HG03045 (cell line): ENCODE measurements around the gene BMS1.
"Not testable (repeated sequence)": the region's sequence is repeated elsewhere in the genome, so short reads cannot be mapped to it uniquely, and the experiment has no call there.

Source experiments
- ATAC-seq: cut with Tn5 transposase; IDR thresholded peaks from one replicate; pipeline ENCODE4 v1.9.1; 2021; ENCODE audit warnings: mild to moderate bottlenecking, moderate library complexity; ENCODE audit not compliant: unreplicated experiment

BMS1 gene

DNA sequence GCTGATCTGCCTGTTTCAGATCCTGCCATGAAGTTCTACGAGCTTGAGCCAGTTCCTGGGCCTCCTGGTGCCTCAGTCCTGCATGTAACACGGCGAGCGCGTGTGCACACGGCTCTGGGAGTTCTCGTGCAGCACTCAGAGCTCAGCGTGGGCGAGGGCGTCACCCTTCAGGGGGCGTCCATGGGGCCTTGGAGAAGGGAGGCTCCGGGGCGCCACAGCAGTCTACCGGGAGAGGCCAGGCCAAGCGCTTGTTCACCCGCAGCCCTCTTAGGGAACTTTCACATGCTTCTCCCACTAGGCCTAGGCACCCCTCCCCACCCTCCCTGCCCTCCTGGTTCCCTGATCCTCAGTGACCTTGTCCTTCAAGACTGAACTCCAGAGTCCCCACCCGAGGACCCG is 83.1 kb downstream of the BMS1 start:
- no peak for ATAC-seq

DNA sequence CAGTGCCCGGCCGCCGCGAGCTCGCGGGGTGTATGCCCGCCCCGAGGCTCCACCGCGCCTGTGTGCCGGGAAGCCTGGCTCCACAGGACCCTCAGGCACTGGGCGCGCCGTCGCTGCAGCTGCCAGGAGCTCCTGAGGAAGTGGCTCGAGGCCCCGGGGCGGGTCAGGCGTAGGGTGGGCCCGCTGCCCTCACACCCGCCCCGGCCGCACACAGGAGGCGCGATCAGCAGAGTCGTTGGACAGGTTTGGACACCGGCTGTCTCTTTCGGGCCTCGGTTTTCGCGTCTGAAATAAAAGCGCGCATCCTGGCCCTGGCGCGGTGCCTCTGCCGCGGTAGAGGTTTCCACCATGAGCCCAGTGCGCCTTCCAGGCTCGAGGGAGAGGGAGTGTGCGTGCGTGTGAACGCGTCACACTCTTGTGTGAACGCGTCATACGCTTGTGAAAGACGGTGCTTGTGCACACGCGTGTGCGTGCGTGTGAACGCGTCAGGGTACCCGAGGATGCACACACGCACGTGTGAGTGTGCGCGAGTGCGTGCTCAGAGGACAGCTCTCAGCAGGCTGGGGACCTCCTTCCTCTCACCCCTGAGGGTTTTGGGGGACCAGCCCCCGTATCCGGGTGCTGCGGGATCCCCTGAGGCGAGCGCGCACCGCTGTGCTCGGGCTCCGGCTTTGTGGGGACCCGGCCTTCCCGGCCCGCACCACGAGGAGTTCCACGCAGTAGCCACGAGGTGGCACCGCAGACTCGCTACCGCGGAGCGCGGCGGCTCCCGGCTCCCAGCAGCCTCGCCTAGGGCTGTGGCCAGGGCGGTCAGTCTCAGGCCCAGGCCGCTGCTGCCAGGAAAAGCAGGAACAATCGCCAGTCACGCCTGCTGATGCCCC is 83.8 kb downstream of the BMS1 start:
- no peak for ATAC-seq

DNA sequence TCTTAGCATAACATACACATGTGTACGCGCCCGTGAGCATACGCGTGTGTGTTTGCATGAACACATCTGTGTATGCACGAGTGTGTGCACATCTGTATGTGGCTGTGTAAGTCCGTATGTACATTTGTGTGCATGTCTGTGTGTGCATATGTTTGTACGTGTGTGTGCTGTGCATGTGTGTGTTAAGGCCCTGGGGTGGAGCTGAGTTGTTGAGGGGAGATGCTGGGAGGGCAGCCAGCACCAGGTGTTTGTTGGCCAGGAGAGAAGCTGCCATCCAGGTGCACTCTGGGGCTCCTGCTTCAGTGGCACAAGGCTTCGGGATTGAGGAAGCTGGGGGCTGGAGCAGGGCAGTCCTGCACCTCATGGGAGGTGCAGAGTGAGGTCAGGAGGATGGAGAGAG is 85.0 kb downstream of the BMS1 start:
- no peak for ATAC-seq

DNA sequence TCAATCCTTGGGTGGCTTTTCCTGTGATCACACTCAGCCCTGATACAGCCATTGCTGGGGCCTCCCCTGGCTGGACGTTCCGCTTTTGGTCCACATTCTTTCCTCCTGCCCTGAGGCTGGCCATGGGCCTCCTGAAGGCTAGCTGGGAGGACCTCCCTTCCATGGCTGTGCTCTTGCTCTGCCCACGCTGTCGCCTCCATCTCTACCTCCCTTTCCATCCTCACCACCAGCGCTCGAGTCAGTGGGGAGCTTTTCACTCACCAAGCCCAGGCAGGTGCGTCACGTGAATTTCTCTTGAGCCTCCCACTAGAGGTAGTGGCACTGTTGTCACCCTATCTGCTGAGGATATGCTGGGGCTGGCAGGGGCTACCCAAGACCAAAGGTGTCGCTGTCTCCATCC is 85.9 kb downstream of the BMS1 start:
- ATAC-seq, result no peak

DNA sequence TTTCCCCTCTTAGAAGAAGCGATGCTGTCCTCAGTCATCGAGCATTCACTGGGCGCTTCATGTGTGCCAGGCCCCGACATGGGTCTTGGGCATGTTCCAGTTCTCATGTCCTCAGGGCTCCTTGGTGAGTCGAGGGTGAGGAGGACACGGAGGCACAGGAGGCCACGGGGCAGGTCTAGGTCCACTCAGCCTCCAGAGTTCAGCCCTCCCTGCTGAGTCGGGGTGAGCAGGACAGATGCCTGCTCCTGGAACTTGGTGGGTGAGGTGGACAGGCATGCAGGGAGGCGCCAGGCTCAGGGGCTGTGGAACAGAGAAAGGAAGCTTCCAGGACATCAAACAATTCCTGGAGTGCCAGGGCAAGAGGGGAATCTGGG is 87.4 kb downstream of the BMS1 start:
- ATAC-seq, result no peak

DNA sequence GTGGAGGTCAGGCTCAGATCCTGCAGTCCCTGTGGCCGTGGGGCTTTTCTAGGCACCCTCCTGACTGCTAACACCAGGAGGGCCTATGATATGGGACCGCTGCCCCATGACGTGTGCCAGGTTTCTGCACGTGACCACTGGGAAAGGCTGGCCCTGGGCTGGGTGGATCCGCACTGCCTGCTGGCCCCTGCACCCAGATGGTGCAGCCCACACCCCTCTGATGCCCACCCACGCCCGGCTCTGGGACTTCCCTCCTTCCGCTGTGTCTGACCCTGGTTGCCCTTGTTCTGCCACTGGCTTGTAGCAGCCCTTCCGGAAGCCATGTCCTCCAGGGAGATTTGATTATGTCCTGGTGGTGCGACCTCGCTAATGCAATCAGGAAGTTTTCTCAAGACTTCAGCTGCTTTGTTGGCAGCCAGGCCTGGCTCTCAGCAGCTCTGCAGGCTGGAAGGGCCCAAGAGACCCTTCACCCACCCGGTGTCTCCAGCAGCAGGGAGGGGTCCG is 88.6 kb downstream of the BMS1 start:
- ATAC-seq, result not testable (repeated sequence)

DNA sequence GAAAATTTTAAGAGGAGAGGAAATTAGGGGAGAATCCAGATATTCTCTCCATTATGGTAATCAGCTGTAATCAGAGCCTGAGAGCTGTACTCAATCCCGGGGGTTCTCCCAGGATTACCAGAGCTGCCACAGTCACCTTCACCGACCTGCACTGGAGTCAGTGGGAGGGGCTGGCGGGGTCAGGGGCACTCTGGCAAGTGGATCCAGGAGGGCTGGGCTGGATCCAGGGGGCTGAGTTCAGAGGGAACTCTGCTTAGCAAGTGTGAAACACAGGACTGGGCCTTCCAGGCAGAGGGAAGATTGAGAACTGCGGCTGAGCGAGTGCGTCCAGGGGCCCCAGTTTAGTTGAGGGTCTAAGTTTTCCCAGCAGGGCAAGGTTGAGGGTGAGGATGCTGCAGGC is 89.2 kb downstream of the BMS1 start:
- no peak for ATAC-seq

DNA sequence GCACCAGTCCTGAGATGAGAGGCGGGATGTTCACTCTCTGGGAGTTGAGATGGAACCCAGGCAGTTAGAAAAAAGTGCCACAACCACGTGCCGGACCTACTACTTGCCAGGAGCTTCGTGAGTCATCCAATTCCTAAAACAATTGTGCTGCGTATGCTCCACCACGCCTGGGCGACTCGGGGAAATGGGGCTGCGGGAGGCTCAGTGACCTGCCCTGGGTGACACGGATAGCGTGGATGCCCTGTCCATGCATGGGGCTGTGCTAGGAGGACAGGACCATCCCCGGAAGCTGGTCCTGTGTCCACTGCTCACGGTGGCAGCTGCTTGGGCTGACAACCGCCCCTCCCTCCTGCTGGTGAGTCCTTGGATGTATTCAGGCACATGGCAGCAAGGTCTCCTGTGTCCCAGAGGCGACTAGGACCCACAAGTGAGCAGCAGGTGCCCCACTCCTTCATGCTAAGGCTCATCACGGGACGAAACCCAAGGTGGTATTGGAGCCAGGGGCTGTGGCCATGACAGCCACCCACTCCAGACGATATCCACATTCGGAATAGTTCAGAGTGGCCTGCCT is 90.4 kb downstream of the BMS1 start:
- ATAC-seq, result no peak

DNA sequence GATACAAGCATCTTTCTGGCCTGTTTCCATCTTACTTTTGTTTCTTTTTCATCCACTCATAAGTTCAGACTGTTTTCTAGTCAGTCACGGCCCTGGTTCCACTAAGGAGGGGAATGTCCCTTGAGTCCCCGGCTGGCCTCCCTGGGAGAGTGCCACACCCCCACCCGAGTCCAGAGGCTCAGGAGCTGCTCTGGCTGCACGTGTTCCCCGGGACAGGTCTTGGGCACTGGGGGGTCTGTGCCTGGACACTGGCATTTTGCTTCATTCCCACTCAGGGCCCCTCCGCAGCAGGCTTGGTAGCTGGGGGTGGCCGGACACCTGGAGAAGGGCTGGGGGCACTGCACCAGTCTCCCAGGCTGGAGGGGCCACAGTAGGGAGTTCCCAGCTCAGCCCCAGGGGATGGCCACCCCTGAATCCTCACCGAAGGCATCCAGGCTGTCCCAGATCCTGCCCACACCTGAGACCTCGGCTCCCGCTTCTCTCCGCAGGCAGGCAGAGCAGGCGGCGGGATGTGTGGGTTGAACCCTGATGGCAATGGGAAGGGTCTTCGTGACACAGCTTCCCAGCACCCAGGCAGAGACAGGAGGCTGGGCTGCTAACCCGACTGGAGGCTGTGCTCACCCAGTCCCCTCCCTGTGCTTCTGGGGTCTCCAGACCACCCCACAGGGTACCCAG is 92.3 kb downstream of the BMS1 start:
- ATAC-seq, result no peak

DNA sequence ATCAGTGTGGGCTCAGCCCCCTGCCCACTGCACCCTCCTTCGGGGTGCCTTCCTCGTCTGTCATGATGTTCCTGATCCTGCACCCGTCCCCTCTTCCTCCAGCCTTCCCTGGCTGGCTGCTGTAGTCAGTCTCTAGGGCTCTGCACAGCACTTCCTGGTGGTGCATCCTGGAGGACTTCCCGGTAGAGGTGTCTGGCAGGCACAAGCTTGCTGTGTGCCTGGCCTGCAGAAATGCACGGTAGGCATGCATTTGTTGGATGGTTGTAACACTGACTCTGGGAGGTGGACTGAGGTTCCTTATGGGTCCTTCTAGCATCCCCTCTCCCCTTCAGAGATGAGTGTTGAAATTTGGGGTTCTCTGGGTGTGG is 92.8 kb downstream of the BMS1 start:
- no peak for ATAC-seq

DNA sequence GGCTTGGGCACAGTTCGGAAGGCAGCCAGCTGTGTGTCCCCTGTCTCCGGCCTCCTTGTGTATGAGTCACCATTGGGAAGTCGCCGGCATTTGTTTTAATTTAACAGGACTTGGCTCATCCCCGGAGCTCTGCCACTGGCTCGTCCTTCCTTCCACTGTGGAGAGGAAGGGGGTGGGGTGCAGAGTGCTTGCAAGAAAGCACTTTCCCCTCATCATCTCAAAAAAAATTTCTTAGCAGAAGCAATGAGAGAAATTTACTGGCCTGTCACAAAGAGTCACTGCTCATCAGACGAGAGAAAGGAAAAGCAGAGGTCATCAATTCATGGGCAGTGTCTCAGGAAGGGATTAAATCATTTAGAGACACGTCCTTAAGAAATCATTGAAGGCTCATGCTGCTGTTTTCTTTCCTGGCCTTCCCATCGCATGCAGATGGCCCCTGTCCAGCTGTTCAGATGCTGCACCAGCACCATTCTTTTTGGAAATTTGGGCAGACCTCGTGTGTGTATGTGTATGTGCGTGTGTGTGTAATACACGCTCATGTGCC is 93.3 kb downstream of the BMS1 start:
- ATAC-seq, result no peak

DNA sequence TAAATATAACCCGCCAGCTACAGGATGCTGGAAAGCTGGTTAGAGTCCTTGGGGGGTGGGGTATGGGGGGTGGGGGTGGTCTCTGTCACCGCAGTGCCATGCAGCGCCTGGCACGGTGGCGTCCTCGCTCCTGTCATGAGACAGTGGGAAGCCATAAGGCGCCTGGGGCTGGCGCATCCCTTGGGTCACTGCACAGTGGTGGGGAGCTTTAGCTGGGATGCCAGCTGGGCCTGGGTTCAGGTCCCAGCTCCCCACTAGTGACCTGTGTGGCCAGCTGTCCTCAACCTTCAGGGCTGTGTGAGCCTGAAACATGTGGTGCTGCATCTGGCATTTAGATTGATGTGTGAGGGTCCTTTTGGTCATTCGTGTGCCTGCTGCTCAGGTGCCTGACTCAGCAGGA is 93.9 kb downstream of the BMS1 start:
- no peak for ATAC-seq

DNA sequence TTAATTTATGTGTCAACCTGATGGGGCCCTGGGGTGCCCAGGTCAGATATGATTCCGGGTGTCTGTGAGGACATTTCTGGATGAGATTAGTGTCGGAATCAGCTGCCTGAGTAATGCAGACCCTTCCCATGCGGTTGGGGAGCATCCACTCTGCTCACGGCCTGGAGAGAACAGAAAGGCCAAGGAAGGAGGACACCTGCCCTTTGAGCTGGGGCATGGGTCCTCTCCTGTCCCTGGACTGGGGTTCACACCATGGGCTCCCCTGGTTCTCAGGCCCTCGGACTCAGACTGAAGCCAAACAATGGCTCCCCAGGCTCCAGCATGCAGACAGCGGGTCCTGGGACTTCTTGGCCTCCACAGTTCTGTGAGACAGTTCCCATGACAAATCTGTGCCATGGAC is 94.3 kb downstream of the BMS1 start:
- ATAC-seq, result no peak

DNA sequence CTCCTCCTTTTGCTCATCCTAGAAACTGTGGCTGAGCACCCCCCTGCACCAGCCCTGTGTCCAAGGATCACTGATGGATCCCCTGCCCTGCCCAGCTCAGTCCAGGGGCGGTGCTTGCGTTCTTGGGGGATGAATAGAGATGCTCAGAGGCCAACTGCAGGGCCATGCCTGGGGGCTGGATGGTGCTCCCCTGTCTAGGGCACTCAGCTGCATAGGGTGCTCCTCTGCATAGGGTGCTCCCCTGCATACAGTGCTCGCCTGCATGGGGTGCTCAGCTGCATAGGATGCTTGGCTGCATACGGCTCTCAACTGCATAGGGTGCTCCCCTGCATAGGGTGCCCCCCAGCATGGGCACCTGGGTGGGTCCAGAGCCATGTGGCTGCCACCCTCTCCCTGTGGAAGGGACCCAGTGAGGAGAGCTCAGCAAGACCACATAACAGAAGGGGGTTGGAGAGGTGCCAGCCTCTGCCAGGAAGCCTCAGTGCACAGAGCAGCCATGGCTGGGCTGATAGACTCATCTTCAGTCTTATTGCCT is 95.0 kb downstream of the BMS1 start:
- ATAC-seq, result no peak

DNA sequence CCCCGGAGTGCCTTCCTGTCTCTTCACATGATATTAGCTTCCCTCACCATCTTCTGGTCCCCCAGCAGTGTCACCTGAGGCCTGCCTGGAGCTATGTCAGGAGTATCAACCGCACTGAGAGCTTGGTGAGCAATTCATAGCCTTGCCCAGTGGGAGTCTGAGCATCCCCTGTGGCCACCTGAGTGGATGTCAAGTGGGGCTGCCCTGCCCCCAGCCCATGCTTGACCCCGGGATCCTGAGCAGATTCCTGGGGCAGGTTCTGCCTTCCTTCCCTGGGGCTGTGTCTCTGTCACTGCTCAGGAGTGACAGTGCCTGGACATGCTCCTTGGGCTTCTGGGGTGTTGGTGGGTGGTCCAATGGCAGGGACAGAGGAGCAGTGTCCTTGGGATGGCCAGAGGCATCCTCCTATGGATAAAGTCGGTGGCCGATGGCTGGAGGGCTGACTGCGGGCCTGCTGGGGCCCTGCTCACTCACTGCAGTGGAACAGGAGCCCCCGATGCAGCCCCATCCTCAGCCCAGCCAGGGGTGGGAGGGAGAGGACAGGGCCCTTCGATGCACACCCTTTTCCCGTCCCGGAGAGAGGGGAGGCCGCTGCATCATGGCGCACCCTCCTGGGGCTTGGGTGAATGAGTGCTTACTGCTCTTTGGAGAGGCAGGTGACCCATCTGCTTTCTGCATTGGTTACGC is 95.7 kb downstream of the BMS1 start:
- no peak for ATAC-seq

DNA sequence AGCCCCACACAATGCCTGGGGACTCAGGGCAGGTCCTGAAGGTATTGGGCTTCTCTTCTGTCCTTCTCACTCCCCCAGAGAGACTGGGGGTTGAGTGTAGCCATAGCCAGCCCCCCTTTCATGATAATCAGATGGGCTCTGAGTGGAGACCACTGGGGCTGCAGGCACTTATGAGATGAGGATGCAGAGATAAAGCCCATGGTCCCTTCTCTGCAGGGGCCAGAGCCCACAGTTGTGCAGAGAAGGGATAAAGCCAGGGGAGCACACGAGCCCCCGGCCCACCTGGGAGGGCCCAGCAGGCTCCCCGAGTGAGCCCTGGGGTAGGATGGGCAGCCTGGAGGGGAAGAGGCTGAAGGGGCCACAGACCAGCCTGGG is 96.2 kb downstream of the BMS1 start:
- ATAC-seq, result no peak

DNA sequence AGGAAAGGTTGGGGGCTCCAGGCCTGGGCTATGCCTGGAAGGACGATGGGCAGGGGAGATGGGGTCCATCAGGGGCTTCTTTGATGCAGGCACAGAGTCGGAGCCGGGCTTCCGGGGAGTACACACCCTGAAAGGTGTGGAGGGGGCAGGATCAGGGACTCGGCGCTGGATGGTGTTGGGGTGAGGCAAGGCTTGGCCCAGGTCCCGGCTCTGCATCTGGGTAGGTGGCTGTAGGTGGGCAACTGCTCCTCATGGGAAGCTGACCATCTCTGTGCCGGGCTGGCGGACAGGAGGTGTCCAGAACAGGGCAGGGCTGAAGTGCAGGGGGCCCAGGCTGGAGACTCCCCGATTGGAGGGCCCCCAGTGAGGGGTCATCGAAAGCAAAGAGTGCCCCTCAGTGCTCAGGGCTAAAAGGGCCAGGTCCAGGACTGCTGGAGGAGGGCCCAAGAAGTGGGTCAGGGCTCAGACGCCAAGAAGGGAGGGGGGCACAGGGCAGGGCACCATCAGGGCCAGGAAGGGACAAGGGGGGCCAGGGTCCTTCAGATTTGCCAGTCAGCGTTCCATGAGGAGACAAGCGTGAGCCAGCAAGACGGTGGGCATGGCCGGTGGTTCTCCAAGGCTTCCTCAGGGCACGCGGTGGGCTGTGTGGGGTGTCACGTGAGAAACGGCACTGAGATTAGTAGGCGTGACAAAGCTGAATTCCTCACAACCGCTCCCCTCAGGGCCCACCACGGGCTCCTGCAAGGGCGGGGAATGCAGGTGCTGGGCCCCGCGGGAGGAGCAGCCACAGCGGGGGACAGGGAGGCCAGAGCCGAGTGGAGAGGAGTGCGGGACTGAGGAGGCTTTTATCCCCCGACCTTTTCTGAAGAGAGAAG is 97.0 kb downstream of the BMS1 start:
- no peak for ATAC-seq

DNA sequence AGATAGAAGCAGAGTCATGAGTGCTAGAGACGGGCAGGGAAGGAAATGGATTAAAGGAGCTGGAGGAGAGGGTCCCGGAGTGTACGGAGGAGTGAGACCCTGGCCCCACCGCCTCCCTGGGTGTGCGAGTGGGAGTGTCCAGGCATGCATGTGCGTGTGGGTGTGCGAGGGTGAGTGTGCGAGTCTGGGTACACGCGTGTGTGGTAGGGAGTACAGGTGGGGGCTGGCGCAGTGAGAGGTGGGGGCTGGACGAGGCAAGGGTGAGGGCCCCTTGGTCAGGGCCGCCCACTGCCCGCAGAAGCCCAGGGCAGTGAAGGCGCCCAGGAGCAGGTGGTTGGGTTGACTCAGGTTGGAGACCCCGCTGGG is 97.6 kb downstream of the BMS1 start:
- no peak for ATAC-seq

DNA sequence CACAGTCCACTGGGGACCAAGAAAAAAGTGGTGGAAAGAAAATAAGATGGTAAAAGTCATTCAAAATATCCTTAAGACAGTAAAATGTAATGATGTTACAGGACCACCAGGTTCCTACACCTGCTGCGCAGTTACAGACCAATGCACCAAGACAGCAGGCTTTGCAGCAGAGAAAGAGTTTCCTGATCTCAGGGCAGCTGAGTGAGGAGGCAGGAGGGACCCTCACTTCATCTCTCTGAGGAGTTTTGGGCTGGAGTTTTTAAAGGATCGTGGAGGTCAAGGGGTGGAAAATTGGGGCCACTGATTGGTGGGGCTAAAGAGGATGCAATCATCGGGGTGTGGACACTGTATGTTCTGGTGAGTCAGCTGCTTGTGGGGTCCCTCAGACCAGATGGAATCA is 100.0 kb downstream of the BMS1 start:
- no peak for ATAC-seq
